Kidney epithelial cell (primary cell): Measurements from ENCODE around the gene CLDND2. TPM values are rescaled to one million over a fixed set of nuclear protein-coding genes. Genes with fewer than 3 reads are reported as not detected.

Experiments used
- DNase-seq: peaks from one replicate; pipeline ENCODE4 v3.0.0-alpha.2; 2010; ENCODE audit warnings: low read depth
- H3K27me3 ChIP-seq: 2 replicates; pipeline ENCODE4 v1.6.0; 2011; ENCODE audit warnings: low read length; ENCODE audit not compliant: control insufficient read depth, insufficient read depth
- H3K36me3 ChIP-seq: 2 replicates; pipeline ENCODE4 v1.5.1; 2011; ENCODE audit warnings: low read length; ENCODE audit not compliant: control insufficient read depth, insufficient read depth
- H3K4me3 ChIP-seq: 2 replicates; pipeline ENCODE4 v1.5.1; 2011; ENCODE audit warnings: low read depth, mild to moderate bottlenecking, control low read depth, low read length
- CTCF ChIP-seq: IDR thresholded peaks from 2 replicates; pipeline ENCODE4 v1.5.1; 2011; ENCODE audit warnings: mild to moderate bottlenecking, moderate library complexity, low read length, control low read depth, inconsistent platforms; ENCODE audit not compliant: insufficient read depth, poor library complexity, severe bottlenecking
- total RNA-seq: library from RNA; depleted of rRNA; stranded (reverse); fragments of >200 nt; gene quantifications from 2 replicates; pipeline ENCODE4 v1.2.3, GENCODE V29; 2015

Gene CLDND2
- total RNA-seq, 1 donor from 2014 or later, result not detected

- Histone ChIP-seq H3K4me3 (no peak overlapping the region), H3K27me3 (no peaks in the 10 kb centered on the region), H3K36me3 (no peaks in the 10 kb centered on the region)
- no peak for TF ChIP-seq CTCF
- DNase-seq, result no peak
Measured at GRCh38 chr19:51396175-51396574, 27.4 kb upstream of the CLDND2 start.

GRCh38 chr19:51394050-51394836 lies 25.4 kb upstream of the CLDND2 start:
- peak overlapping the region; percentile 51 for H3K4me3 ChIP-seq
- TF ChIP-seq CTCF, result no peak
- DNase-seq, result peak; percentile 96
- no peaks in the 10 kb centered on the region for H3K27me3 ChIP-seq
- no peaks in the 10 kb centered on the region for H3K36me3 ChIP-seq

GRCh38 chr19:51392701-51393100 lies 23.9 kb upstream of the CLDND2 start:
- no peak overlapping the region for H3K4me3 ChIP-seq
- H3K27me3 ChIP-seq, result no peaks in the 10 kb centered on the region
- no peak for DNase-seq
- no peak for TF ChIP-seq CTCF
- H3K36me3 ChIP-seq, result no peaks in the 10 kb centered on the region

GRCh38 chr19:51391073-51391611 lies 22.3 kb upstream of the CLDND2 start:
- no peak for DNase-seq
- Histone ChIP-seq H3K27me3 (no peaks in the 10 kb centered on the region), H3K36me3 (no peaks in the 10 kb centered on the region), H3K4me3 (no peak overlapping the region)
- TF ChIP-seq CTCF, result no peak

GRCh38 chr19:51389143-51389542 lies 20.3 kb upstream of the CLDND2 start:
- no peak for DNase-seq
- H3K4me3 ChIP-seq, result no peak overlapping the region
- H3K27me3 ChIP-seq, result no peaks in the 10 kb centered on the region
- H3K36me3 ChIP-seq, result no peaks in the 10 kb centered on the region
- no peak for TF ChIP-seq CTCF
